ENCODE data around the gene ZNF202.
A peak's percentile ranks its signal among the peaks of the same experiment; 100 is the strongest.
"Not testable (repeated sequence)": the region's sequence is repeated elsewhere in the genome, so short reads cannot be mapped to it uniquely, and the experiment has no call there.

ZNF202 gene

GRCh38 chr11:123741159-123742030, at the start of gene ZNF202:
Gene ZNF202 (minus strand): TSS chr11:123741660. CDS start chr11:123730888, 10,772 bp downstream.
- DNase-seq (ENCODE audit: low read depth in 2 of 2) = peak; percentile 86 to 89

- DNase-seq (ENCODE audit: low read depth in 2 of 2) = no peak
These were observed 42.1 kb upstream of the ZNF202 start for GRCh38 chr11:123783536-123783935.

GRCh38 chr11:123778511-123778910, 37.1 kb upstream of the ZNF202 start:
- DNase-seq (ENCODE audit: low read depth in 2 of 2) = no peak

- DNase-seq (ENCODE audit: low read depth in 2 of 2) = no peak
These were observed 34.5 kb upstream of the ZNF202 start for GRCh38 chr11:123775715-123776549.

DNA sequence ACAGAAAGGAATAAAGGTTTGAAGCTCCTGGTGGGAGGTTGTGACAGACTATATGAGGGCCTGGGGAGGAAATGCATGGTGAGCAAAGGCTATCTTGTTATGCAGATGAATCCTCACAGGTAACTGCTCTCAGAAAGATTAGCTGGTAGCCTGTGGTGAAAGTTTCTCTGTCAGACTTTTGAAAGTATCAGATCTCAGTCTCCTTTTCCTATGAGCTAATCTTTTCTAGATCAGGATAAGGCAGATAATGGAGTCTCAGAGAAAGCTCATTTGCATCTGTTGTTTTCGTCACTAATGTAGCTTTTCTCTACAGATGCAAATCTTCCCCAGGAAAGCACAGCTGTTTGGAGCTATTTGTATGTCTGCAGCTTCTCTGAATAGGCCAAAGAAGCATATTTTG, 33.8 kb upstream of the ZNF202 start:
- no peak for DNase-seq (ENCODE audit: low read depth in 2 of 2)

DNA sequence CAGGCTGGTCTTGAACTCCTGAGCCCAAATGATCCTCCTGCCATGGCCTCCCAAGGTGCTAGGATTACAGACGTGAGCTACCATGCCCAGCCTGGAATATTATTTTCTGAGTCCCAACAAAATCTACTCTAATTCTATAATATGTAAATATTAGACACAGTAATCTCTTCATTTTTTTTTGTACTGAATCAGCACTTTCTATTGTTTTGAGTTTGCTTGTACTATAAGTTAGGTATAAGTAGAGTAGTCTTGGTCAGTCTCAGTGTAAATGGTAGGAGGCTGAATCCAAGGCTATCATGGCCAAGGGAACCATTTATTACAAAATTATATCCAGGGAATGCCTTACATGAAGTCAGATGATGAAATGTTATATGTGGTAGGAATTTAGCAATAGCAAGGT, 32.5 kb upstream of the ZNF202 start:
- DNase-seq (ENCODE audit: low read depth in 2 of 2) = no peak

GRCh38 chr11:123773026-123773425, 31.6 kb upstream of the ZNF202 start:
- no peak for DNase-seq (ENCODE audit: low read depth in 2 of 2)

DNA sequence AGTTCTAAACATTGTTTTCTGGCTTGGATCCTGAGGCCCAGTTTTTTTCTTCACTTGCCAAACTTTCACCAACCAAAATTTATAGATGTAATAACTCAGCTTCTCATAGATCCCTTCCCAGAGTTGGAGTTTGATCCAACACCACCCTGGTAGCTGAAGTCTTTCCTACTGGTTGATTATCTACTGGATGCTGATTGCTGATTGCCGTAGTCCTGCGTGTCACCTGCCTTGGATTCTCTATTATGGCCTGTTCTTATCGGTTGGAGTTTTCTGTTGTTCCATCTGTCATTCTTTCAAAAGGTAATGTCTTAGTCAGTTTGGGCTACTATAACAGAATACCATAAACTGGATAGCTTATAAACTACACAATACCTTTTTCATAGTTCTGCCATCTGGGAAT, 30.2 kb upstream of the ZNF202 start:
- DNase-seq (ENCODE audit: low read depth in 2 of 2) = no peak

GRCh38 chr11:123770712-123771111, 29.3 kb upstream of the ZNF202 start:
- DNase-seq (ENCODE audit: low read depth in 2 of 2) = no peak

GRCh38 chr11:123765601-123766000, 24.1 kb upstream of the ZNF202 start:
- DNase-seq (ENCODE audit: low read depth in 2 of 2) = no peak

- no peak for DNase-seq (ENCODE audit: low read depth in 2 of 2)
These were observed 21.0 kb upstream of the ZNF202 start for GRCh38 chr11:123762422-123762821.

DNA sequence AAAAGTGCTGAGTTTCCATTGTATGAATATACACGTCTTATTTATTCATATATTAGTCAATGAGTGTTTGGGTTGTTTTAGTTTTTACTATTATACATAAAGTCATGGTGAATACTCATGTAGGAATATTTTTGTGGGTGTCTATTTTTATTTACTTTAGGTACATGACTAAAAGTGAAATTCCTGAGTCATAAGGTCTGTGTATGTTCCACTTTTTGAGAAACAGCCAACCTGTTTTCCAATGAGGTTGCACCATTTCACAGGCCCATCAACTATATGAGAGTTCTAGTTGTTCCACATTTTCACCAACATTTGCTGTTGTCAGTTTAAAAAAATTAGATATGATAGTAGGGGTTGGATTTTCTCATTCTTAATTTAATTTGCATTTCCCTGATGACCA, 19.4 kb upstream of the ZNF202 start:
- DNase-seq (ENCODE audit: low read depth in 2 of 2) = no peak

DNA sequence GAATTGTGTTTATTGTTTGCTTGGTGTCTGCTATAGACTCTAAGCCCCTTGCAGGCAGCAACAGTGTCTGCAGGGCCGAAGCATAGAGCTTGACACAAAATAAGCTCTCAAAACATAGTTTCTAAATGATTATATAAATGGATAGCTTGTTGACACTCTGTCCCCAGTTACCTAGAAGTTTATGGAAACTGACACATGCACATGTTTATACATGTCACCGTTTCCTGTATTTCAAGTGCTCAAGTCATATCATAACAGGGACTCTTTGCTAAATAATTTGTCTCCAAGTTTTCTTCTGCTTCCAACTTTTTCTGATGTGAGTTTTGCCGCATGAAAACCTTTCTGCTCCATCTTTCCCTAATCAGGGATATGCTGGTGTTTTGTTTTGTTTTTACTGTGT, 16.5 kb upstream of the ZNF202 start:
- DNase-seq (ENCODE audit: low read depth in 2 of 2) = no peak

DNA sequence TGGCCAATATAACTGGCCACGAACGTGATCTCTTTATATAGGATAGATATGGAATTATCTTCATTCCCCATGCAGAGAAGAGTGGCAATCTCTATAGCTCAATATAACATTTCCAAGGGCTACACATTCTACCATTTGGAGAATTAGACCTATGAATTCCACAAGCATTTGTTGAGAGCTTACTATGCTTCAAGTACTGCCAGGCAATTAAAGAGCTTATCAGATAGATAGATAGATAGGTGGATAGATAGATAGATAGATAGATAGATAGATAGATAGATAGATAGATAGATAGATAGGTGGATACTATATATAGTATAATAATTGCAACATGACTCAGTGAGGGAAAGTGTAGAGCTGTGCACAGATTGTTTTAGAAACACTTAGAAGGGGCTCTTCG, 14.4 kb upstream of the ZNF202 start:
- DNase-seq (ENCODE audit: low read depth in 2 of 2) = no peak

DNA sequence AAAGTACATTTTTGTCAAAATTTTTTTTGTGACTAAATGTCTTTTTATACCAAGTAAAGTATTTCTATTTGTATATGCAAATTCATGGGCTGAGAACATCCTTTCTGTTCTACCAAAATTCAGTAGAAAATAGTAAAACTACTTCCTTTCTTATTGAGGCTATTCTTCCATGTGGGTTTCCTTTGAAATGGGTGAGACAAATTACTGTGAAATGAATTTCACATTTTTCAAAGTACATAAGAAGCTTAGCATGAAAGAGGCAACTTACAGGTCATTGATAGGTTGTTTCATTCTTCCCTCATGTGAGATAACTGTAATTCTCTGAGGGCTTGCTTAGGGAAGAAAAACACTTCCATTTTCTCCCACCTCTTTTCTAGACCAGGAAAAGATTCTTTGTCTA, 13.9 kb upstream of the ZNF202 start:
- no peak for DNase-seq (ENCODE audit: low read depth in 2 of 2)

- DNase-seq (ENCODE audit: low read depth in 2 of 2) = no peak
These were observed 12.7 kb upstream of the ZNF202 start, which contains the start of gene OR6X1 for GRCh38 chr11:123754101-123754568. Gene OR6X1 (minus strand): TSS chr11:123754518. CDS start chr11:123754518, 0 bp downstream.

DNA sequence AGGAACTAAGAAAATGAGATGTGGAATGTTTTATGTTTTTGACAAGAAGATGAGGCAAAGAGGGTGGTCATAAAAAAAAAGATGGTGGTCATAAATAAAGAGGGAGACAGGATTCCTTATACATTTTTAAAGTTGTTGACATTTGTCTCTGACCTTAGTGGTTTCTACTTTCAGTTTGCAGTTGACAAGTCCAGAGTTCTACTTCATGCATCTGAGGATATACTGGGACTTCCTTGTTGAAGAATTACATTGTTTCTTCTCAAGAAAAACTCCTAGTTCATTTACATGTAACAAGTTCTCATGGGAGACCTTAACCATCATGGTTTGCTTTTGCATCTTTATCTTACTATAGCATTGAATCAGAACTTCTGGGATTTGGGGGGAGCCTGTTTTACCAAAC, 11.7 kb upstream of the ZNF202 start:
- no peak for DNase-seq (ENCODE audit: low read depth in 2 of 2)

- DNase-seq (ENCODE audit: low read depth in 2 of 2) = no peak
These were observed 10.3 kb upstream of the ZNF202 start for GRCh38 chr11:123751781-123752180.

DNA sequence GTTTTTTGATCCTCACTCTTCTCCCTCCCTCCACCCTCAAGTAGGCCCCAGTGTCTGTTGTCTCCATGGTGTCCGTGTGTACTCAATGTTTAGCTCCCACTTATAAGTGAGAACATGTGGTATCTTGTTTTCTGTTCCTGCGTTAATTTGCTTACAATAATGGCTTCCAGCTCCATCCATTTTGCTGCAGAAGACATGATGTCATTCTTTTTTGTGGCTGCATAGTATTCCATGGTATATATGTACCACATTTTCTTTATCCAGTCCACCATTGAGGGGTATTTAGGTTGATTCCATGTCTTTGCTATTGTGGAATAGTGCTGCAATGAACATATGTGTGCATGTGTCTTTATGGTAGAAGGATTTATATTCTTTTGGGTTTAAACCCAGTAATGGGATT, 6.9 kb upstream of the ZNF202 start:
- not testable (repeated sequence) for DNase-seq (ENCODE audit: low read depth in 2 of 2)

DNA sequence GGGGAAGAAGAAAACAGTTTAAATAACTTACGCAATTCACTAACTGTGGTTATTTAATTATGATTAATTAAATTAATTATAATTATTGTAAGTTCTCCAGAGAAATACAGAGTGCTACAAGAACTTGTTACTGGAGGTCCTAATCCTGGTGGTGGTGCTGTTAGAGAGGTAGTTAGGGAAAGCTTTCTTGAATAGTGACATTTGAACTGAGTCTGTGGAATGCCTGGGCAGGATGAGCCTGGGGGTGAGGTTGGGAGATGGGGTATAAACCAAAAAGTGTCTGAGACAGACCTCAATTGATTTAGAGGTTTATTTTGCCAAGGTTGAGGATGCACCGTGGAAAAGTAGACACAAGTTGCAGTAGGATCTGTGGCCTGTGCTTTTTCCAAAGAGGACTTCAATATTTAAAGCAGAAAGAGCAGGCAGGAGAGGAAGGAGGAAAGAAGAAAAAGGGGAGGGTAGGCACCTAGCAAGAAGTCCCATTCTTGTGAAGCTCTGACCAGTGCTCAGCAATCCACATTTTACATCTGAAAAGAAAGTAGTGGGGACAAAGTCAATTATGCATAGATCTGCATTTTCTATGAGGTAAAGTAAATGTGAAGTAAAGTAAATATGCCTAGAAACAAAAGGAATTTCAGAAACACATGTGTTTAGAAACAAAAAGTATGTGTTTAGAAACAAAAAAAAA, 4.4 kb upstream of the ZNF202 start:
- no peak for DNase-seq (ENCODE audit: low read depth in 2 of 2)

- no peak for DNase-seq (ENCODE audit: low read depth in 2 of 2)
These were observed 1.3 kb upstream of the ZNF202 start for GRCh38 chr11:123742724-123743120.

All from stimulated activated CD4-positive, alpha-beta T cell treated with anti-CD3 and anti-CD28 coated beads, Interleukin-1b, Interleukin-23, amount 100 ng/mL, for 4 hours (primary cell).